Urinary bladder (tissue), 4 donors: Measurements from ENCODE around the gene GADD45A. TPM values are rescaled to one million over a fixed set of nuclear protein-coding genes. Genes with fewer than 3 reads are reported as not detected.

Experiments
- DNase-seq: peaks from one replicate; pipeline ENCODE4 v3.0.0-alpha.2; 2015; ENCODE audit errors: extremely low spot score
- H3K27ac ChIP-seq: one replicate; pipeline ENCODE4 v1.5.1; 2013; ENCODE audit warnings: low read depth, mild to moderate bottlenecking, moderate library complexity
- H3K36me3 ChIP-seq: one replicate; pipeline ENCODE4 v1.6.1; 2013; ENCODE audit warnings: mild to moderate bottlenecking, moderate library complexity; ENCODE audit not compliant: insufficient read depth
- H3K4me1 ChIP-seq: one replicate; pipeline ENCODE4 v1.6.1; 2013; ENCODE audit warnings: mild to moderate bottlenecking, moderate library complexity; ENCODE audit not compliant: insufficient read depth
- H3K4me3 ChIP-seq: one replicate; pipeline ENCODE4 v1.5.1; 2013; ENCODE audit warnings: low read depth, low read length
- WGBS: extraction: QIAGEN DNeasy Blood & Tissue Kit; methylation state at CpG from one replicate; pipeline ENCODE4 v1.1.7; 2013; 5-methylcytosine and 5-hydroxymethylcytosine counted together
- polyA plus RNA-seq: library from polyadenylated mRNA; stranded (reverse); fragments of 200-250 nt; gene quantifications from one replicate; pipeline ENCODE4 v1.2.3, GENCODE V29; 2013
- total RNA-seq: library from RNA; depleted of rRNA; stranded (reverse); fragments of >200 nt; gene quantifications from one replicate; pipeline ENCODE4 v1.2.3, GENCODE V29; 2014
- donor health status: healthy with polysubstance abuse.
- donor health status: healthy.

The GADD45A gene
- total and polyA plus RNA-seq, 2 donors: 7.2 to 38.5 TPM

DNA sequence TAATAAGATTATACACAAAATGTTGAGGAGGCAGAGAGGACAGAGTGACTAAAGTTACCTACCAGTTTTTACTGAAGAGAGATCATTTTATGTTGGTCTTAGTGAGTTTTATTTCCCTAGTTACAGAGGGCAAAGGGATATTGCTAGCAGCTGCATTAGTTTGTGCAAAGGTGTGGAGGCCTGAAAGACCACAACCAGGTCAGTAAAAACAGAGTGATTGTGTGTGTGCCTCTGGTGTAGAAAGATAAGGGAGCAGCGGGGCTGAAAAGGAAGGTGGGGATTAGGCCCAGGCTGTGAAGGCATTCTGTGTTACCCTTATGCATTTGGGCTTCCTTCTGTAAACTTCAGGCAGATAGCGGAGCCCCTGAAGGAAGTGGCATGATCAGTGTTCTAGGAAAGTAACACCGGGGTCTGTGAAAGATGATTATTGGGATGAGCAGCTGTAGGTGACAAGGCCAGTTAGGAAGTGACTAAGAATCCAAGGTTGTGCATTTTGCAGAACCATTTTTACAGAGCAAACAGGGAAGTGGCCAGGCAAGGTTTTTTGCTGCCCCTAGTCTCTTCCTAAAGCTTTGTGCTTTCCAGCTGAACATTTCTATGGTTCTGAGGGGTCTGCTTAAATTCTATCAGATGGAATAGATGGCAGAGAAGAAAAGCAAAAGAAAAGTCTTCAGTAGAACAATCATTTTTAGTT is 3.7 kb downstream of the GADD45A start:
- Histone ChIP-seq H3K4me3 (no peak overlapping the region), H3K27ac (no peak overlapping the region), H3K36me3 (peaks cover 2% of the 10 kb centered on the region), H3K4me1 (no peaks in the 10 kb centered on the region)
- 79% methylated on average over 3 of the region's 3 CpGs for WGBS
- DNase-seq: no peak

DNA sequence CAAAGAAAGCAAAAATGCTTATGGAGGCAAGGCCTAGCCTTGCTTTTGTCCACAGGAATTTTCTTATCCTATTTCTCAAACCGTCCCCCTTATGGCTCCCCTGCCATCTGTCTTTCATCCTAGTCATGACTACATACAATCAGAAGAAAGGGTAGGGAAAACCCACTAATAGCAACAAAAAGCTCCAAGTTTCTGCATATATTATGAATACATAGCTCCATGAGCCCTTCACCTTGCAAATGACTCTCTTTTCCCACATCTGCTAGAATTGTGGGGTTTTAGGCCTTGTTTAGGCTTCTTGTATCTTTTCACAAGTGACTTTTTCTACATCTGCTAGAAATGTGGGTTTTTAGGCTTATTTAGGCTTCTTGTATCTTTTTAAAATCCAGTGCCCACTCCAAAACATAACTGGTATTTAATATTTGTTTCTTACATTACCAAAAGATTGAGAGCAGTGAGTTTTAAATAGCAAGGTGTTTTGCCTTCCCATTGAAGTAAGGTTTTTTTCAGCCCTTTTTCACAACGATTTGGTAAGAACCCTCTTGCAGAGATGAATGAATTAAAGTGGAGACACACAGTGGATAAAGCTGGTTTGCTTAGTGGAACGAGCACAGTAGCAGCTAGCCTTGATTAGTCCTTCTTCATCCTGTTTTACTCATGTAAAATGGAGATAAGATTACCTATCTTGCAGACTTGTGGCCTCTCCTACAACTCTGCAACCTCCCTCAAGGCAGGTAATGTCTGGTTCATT is 4.4 kb downstream of the GADD45A start:
- H3K27ac ChIP-seq: no peak overlapping the region
- H3K4me1 ChIP-seq: no peaks in the 10 kb centered on the region
- H3K36me3 ChIP-seq: peaks cover 2% of the 10 kb centered on the region
- no peak for DNase-seq
- WGBS: 75% methylated on average over 3 of the region's 3 CpGs
- H3K4me3 ChIP-seq: no peak overlapping the region

DNA sequence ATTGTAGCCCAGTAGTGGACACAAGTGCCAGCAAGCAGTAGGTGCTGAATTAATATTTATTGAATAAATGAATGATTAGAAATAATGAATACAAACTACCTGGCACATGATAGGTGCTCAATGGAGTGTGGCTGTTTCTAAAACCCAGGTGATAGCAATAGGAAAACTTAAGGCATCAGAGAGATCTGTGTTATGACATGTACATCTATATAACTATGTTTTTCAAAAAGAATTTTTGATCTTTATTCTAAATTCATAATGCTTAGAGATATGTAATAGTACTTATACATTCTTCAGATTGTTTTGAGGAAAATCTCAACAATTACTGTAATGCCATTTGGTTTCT is 5.0 kb downstream of the GADD45A start:
- no peak overlapping the region for H3K4me3 ChIP-seq
- H3K27ac ChIP-seq: no peak overlapping the region
- peaks cover 2% of the 10 kb centered on the region for H3K36me3 ChIP-seq
- H3K4me1 ChIP-seq: no peaks in the 10 kb centered on the region
- no peak for DNase-seq

DNA sequence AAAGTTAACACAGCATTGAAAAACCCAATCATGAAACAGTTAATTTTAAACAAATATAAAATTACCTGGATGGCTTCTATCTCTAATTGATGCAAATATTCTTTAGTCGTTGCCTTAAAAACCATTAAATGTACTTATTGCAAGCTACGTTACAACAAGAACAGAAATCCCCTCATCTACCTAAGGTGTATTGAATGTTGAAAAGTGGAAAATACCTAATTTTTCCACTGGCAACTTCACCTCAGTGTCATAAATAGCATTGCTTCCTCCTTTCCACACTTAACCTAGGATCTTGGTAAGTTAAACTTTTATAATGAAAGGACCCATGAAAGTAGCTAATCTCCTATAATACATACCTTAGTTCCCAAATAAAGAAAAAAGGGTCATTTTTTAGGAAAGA is 5.4 kb downstream of the GADD45A start:
- H3K4me1 ChIP-seq: no peaks in the 10 kb centered on the region
- DNase-seq: no peak
- peaks cover 2% of the 10 kb centered on the region for H3K36me3 ChIP-seq
- H3K4me3 ChIP-seq: no peak overlapping the region
- WGBS: 91% methylated on average over 2 of the region's 2 CpGs
- H3K27ac ChIP-seq: no peak overlapping the region

DNA sequence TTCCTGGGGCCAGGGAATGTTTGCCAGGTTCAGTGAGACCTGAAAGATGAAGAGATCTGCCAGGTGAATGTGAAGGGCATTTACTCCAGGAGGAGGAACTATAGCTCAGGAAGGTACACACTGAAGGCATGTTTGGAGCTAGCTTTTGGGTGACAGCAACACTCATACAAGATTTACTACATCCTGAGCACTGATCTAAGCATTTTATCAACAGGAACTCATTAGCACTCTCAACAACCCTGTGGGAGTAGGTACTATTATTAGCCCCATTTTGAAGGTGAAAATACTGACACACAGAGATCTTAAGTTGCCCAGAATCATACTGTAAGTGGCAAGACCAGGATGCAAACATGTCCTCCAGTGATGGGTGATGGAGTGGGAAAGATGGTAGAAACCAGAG is 6.7 kb downstream of the GADD45A start:
- no peak overlapping the region for H3K4me3 ChIP-seq
- no peak overlapping the region for H3K27ac ChIP-seq
- peaks cover 2% of the 10 kb centered on the region for H3K36me3 ChIP-seq
- no peak for DNase-seq
- no peaks in the 10 kb centered on the region for H3K4me1 ChIP-seq

DNA sequence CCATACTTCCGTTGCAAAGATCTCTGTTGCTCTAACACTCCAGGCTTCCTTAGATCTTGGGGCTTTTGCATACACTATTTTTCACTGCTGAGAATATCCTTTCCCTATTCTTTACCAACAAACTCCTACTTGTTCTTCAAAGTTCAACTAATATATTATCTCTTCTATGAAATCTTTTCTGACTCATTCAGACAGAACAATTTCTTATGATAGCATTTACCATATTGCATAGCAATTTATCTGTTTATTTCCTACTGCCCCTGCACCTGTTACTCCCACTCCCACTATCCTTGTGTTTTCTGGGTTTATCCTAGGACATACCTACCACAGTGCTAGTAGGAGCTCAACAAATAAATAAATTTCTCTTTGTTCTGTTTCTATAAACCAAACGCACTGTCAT is 11.0 kb downstream of the GADD45A start:
- no peak overlapping the region for H3K4me3 ChIP-seq
- WGBS: 90% methylated on average over 2 of the region's 2 CpGs
- no peak overlapping the region for H3K27ac ChIP-seq
- DNase-seq: no peak
- H3K4me1 ChIP-seq: no peaks in the 10 kb centered on the region
- no peaks in the 10 kb centered on the region for H3K36me3 ChIP-seq

DNA sequence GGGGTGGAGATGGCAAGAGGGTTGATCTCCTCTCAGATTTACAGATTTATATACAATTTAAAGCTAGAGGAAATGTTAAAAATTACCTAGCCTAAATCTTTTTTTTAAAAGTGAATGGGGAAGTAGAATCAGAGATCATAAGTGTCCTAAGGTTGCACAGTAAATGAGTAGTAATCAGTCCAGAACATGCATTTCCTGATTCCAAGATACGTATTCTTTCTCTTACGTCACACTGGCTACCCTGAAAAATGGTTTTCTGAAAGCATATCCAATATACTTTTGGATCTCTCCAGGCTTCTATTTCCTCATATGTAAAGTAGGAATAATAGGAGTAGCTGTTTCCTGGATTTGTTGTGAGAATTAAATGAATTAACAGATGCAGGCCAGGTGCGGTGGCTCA is 11.7 kb downstream of the GADD45A start:
- no peak for DNase-seq
- Histone ChIP-seq H3K27ac (no peak overlapping the region), H3K4me3 (no peak overlapping the region), H3K36me3 (no peaks in the 10 kb centered on the region), H3K4me1 (no peaks in the 10 kb centered on the region)
- WGBS: 79% methylated on average over 3 of the region's 3 CpGs

DNA sequence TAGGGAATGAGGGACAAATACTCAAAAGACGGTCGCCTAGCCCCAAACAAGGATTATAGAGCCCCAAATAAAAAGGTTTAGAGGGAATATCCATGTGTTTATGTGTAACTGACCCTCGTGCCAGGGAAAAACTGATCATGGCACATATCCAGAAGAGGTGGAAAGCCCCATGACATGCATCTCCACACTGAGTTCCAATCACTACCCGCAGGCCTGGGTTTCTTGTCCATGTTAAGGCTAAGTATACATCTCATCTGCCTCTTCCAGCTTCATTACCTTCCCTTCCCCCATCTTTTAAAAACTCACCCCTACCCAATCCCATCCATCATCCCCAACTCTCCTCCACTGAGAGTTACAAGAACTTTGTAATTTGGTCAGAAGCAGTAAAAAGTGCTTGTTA is 15.2 kb downstream of the GADD45A start:
- Histone ChIP-seq H3K27ac (no peak overlapping the region), H3K4me3 (no peak overlapping the region), H3K4me1 (no peaks in the 10 kb centered on the region), H3K36me3 (no peaks in the 10 kb centered on the region)
- no peak for DNase-seq
- 75% methylated on average over 4 of the region's 4 CpGs for WGBS

DNA sequence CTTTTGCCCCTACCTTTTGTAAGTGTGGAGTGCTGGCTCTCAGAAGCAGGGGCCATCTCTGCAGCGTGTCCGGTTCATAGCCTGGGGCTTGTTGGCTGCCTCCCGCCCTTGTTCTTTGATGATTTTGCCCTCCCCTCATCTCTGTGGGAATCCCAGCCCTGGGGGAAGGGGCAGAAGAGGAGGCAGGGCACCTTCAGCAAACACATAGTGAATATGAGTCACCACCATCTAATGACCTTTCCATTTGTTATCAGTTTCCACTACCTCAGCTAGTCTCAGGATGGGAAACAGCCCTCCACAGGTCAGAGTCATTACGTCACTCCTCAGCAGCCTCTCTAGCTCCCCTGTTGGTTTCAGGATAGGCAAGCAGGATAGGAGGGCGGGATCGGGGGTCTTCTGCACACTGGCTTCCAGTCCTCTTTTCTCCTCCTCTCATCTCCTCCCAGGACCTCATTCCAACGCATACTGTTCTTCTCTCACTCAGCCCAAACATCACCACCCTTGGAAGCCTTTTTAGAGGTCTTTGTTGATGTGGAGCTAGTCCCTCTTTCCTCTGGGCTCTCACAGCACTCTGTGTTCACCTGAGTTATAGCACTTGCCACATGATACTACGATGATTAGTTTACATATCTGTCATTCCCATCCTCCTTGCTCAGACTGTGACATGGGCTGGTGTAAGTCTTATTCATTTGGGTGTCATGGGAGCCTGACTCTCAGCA is 15.8 kb downstream of the GADD45A start:
- Histone ChIP-seq H3K27ac (no peak overlapping the region), H3K4me3 (no peak overlapping the region), H3K36me3 (no peaks in the 10 kb centered on the region), H3K4me1 (no peaks in the 10 kb centered on the region)
- DNase-seq: no peak
- 77% methylated on average over 8 of the region's 8 CpGs for WGBS

DNA sequence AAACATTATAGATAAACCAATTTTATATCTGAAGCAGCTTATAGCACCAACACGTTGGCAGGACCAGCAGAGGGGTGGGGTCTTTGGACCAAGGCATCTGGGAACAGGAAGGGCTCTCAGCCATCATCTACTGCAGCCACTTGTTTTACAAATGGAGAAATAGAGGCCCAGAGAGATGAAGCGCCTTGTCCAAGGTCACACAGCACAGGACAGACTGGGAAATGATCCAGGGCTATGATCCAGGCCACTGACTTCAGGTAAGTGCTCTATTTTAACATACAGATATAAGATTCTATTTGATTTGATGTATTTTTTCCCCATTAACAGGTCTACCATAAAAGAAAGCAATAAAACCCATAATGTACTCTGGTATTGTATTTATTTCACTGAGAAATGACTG is 16.9 kb downstream of the GADD45A start:
- no peak for DNase-seq
- 92% methylated on average over 2 of the region's 2 CpGs for WGBS
- Histone ChIP-seq H3K4me1 (no peaks in the 10 kb centered on the region), H3K36me3 (no peaks in the 10 kb centered on the region), H3K4me3 (no peak overlapping the region), H3K27ac (no peak overlapping the region)

DNA sequence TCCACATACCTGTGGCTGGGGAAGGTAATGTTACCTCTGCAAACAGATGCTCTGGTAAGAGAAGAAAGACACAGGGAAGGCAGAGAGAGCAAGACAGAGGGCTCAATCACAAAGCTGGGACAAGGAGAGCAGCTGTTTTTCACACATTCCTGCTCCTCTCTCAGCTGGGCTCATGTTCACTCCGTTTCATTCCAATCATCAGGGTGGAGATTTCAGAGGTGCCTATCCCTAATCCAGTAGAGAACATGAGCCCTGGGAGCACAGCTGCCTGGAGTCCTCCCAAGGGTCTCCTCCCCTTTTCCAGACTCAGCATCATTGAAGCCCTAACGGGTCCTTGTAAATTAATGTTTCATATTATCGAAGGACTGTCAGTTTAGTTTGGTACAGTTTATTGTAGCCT is 19.4 kb downstream of the GADD45A start:
- WGBS: 85% methylated on average over 3 of the region's 3 CpGs

DNA sequence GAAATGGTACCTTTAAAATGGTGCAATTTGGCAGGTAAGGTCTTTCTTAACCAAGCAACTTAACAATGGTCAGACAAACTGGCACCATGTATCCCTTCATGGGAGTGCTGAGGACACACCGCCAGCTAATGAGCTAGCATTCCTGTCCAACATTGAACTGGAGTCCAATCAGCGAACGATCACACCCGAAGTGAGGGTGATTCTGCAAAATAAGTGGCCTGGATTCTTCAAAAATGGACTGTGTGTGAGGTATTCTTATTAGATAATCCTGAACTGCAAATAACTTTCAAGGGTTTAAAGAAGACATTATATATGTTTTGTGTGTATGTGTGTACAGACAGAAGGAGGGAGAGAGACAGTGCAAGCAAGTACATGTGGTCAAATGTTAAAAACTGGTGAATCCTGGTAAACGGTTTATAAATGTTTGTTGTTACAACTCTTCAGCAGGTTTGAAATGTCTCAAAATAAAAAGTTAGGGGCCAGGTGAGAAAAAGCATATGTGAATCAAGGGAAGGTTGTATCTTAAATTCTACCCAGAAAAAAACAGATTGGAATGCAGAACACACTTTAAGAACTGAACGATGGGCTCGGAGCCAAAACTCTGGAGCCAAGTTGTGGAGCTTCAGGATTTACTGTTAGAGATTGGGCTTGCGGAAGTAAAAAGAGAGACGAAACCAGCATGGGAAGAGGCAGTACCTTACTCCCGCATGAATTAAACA is 20.9 kb downstream of the GADD45A start:
- H3K27ac ChIP-seq: no peak overlapping the region
- no peaks in the 10 kb centered on the region for H3K36me3 ChIP-seq
- DNase-seq: no peak
- H3K4me1 ChIP-seq: no peaks in the 10 kb centered on the region
- no peak overlapping the region for H3K4me3 ChIP-seq
- WGBS: 53% methylated on average over 10 of the region's 10 CpGs

More for the DNA sequence above, 19.4 kb downstream of the GADD45A start:
- Histone ChIP-seq H3K4me1 (no peaks in the 10 kb centered on the region), H3K4me3 (no peak overlapping the region), H3K36me3 (no peaks in the 10 kb centered on the region), H3K27ac (no peak overlapping the region)
- no peak for DNase-seq

DNA sequence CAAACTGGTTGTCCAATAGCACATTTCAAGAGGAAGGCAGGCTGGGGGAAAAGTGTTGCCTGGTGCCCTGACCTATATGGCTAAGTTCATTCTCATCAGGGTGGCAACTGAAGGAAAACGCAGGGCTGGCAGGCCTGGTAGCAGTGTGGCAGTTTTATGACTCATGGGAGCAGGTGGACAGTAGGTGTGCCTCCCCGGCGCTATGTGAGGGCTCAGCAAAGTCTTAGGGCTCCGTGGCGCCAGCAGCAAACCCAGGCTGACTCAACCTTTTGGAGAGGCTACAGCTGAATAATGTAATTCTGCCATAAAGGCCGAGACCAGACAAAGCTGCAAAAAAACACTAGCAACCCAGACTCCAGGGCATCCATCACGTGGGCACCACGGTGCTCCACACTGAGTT is 23.6 kb downstream of the GADD45A start:
- no peak for DNase-seq
- Histone ChIP-seq H3K4me1 (peaks cover under 1% of the 10 kb centered on the region), H3K36me3 (no peaks in the 10 kb centered on the region), H3K4me3 (no peak overlapping the region), H3K27ac (no peak overlapping the region)
- 95% methylated on average over 8 of the region's 8 CpGs for WGBS
